WERI-Rb-1 (cell line): Measurements from ENCODE around the gene DNAJC1.

ENCODE experiments used
- DNase-seq: peaks from one replicate; pipeline ENCODE4 v3.0.0-alpha.2; 2020
- H3K27ac ChIP-seq: fragments of 250-450 bp; sonication (Bioruptor Pico); 2 replicates; pipeline ENCODE4 v1.5.1; 2020; ENCODE audit warnings: mild to moderate bottlenecking, moderate library complexity
- H3K27me3 ChIP-seq: fragments of 250-450 bp; sonication (Bioruptor Pico); 2 replicates; pipeline ENCODE4 v1.5.1; 2021; ENCODE audit warnings: mild to moderate bottlenecking, low read depth, moderate library complexity; ENCODE audit not compliant: insufficient read depth, severe bottlenecking
- H3K36me3 ChIP-seq: fragments of 250-450 bp; sonication (Bioruptor Pico); 2 replicates; pipeline ENCODE4 v1.5.1; 2020; ENCODE audit warnings: mild to moderate bottlenecking, moderate library complexity
- H3K4me3 ChIP-seq: 2 replicates; pipeline ENCODE4 v1.5.1; 2011; ENCODE audit warnings: low read depth, mild to moderate bottlenecking, control low read depth, low read length
- H3K9me3 ChIP-seq: fragments of 250-450 bp; sonication (Bioruptor Pico); 2 replicates; pipeline ENCODE4 v1.5.1; 2021; ENCODE audit warnings: mild to moderate bottlenecking, moderate library complexity; ENCODE audit not compliant: severe bottlenecking
- CTCF ChIP-seq: IDR thresholded peaks from 2 replicates; pipeline ENCODE4 v1.5.1; 2011; ENCODE audit warnings: low read depth, mild to moderate bottlenecking, control low read depth, inconsistent platforms, low read length

DNAJC1 gene

GRCh38 chr10:21907436-21907835 lies 96.1 kb downstream of the DNAJC1 start:
- no peak for DNase-seq
- H3K36me3 ChIP-seq = no peaks in the 10 kb centered on the region; the same call in 1 of the 2 replicates
- no peaks in the 10 kb centered on the region for H3K27me3 ChIP-seq
- no peak overlapping the region for H3K27ac ChIP-seq
- TF ChIP-seq CTCF = no peak
- no peak overlapping the region for H3K4me3 ChIP-seq
- no peaks in the 10 kb centered on the region for H3K9me3 ChIP-seq

GRCh38 chr10:21904930-21905329 lies 98.6 kb downstream of the DNAJC1 start:
- H3K36me3 ChIP-seq = no peaks in the 10 kb centered on the region; the same call in 1 of the 2 replicates
- H3K27ac ChIP-seq = no peak overlapping the region
- TF ChIP-seq CTCF = no peak
- no peaks in the 10 kb centered on the region for H3K9me3 ChIP-seq
- H3K4me3 ChIP-seq = no peak overlapping the region
- no peak for DNase-seq
- H3K27me3 ChIP-seq = no peaks in the 10 kb centered on the region

- DNase-seq = no peak
- H3K9me3 ChIP-seq = no peaks in the 10 kb centered on the region
- no peaks in the 10 kb centered on the region; the same call in 1 of the 2 replicates for H3K36me3 ChIP-seq
- no peak overlapping the region for H3K27ac ChIP-seq
- TF ChIP-seq CTCF = no peak
- no peak overlapping the region for H3K4me3 ChIP-seq
- no peaks in the 10 kb centered on the region for H3K27me3 ChIP-seq
Measured at GRCh38 chr10:21899736-21900135, 103.8 kb downstream of the DNAJC1 start.

- no peaks in the 10 kb centered on the region for H3K27me3 ChIP-seq
- DNase-seq = no peak
- no peak for TF ChIP-seq CTCF
- no peaks in the 10 kb centered on the region for H3K36me3 ChIP-seq
- H3K4me3 ChIP-seq = no peak overlapping the region
- no peak overlapping the region for H3K27ac ChIP-seq
- no peaks in the 10 kb centered on the region for H3K9me3 ChIP-seq
Measured at GRCh38 chr10:21895932-21896331, 107.6 kb downstream of the DNAJC1 start.

- Histone ChIP-seq H3K27ac (no peak overlapping the region), H3K4me3 (no peak overlapping the region), H3K36me3 (no peaks in the 10 kb centered on the region), H3K27me3 (no peaks in the 10 kb centered on the region), H3K9me3 (no peaks in the 10 kb centered on the region)
- no peak for DNase-seq
- no peak for TF ChIP-seq CTCF
Measured at GRCh38 chr10:21894648-21895342, 108.7 kb downstream of the DNAJC1 start.

- H3K27ac ChIP-seq = no peak overlapping the region
- H3K4me3 ChIP-seq = no peak overlapping the region
- DNase-seq = no peak
- no peak for TF ChIP-seq CTCF
- no peaks in the 10 kb centered on the region for H3K27me3 ChIP-seq
- no peaks in the 10 kb centered on the region for H3K36me3 ChIP-seq
- H3K9me3 ChIP-seq = no peaks in the 10 kb centered on the region
Measured at GRCh38 chr10:21891439-21891838, 112.1 kb downstream of the DNAJC1 start.
